Activated CD4-positive, CD25-positive, alpha-beta regulatory T cell treated with anti-CD3 and anti-CD28 coated beads, Interleukin-2, amount 50 U/mL, for 16 hours (primary cell): ENCODE results near the gene RNF180.

Experiments used
- DNase-seq: peaks from one replicate; pipeline ENCODE4 v3.0.0-alpha.2; 2020; ENCODE audit warnings: low read depth, low spot score

Gene RNF180

GRCh38 chr5:64165500-64166200 lies at the start of gene RNF180:
TSS of gene RNF180 (plus strand) at chr5:64165843. CDS start at chr5:64200808, 34,965 bp downstream.
- DNase-seq: no peak

- no peak for DNase-seq
Observed at GRCh38 chr5:64125521-64125920, 40.1 kb upstream of the RNF180 start.

- no peak for DNase-seq
Observed at GRCh38 chr5:64126202-64126741, 39.4 kb upstream of the RNF180 start.

- DNase-seq: no peak
Observed at GRCh38 chr5:64140018-64140417, 25.6 kb upstream of the RNF180 start.

GRCh38 chr5:64144425-64145215 lies 21.0 kb upstream of the RNF180 start:
- no peak for DNase-seq

GRCh38 chr5:64145216-64145895 lies 20.3 kb upstream of the RNF180 start:
- no peak for DNase-seq

GRCh38 chr5:64147379-64147778 lies 18.3 kb upstream of the RNF180 start:
- no peak for DNase-seq

GRCh38 chr5:64147849-64148441 lies 17.7 kb upstream of the RNF180 start:
- no peak for DNase-seq

GRCh38 chr5:64149268-64149667 lies 16.4 kb upstream of the RNF180 start:
- no peak for DNase-seq

GRCh38 chr5:64149857-64150521 lies 15.7 kb upstream of the RNF180 start:
- no peak for DNase-seq

- DNase-seq: no peak
Observed at GRCh38 chr5:64156261-64156660, 9.4 kb upstream of the RNF180 start.

- no peak for DNase-seq
Observed at GRCh38 chr5:64158827-64159226, 6.8 kb upstream of the RNF180 start.

- DNase-seq: no peak
Observed at GRCh38 chr5:64160201-64160600, 5.4 kb upstream of the RNF180 start.

- no peak for DNase-seq
Observed at GRCh38 chr5:64161420-64161819, 4.2 kb upstream of the RNF180 start.

GRCh38 chr5:64163135-64163534 lies 2.5 kb upstream of the RNF180 start:
- no peak for DNase-seq

- DNase-seq: no peak
Observed at GRCh38 chr5:64163746-64164145, 1.9 kb upstream of the RNF180 start.

GRCh38 chr5:64164166-64164565 lies 1.5 kb upstream of the RNF180 start:
- DNase-seq: no peak

- DNase-seq: no peak
Observed at GRCh38 chr5:64165160-64165499, 513 bp upstream of the RNF180 start.

GRCh38 chr5:64166201-64166959 lies 737 bp downstream of the RNF180 start:
- no peak for DNase-seq

- no peak for DNase-seq
Observed at GRCh38 chr5:64176301-64176700, 10.7 kb downstream of the RNF180 start.
